Medulla oblongata (tissue), 1 donor: ENCODE measurements around the gene PDIA5.

ENCODE experiments used
- DNase-seq: peaks from one replicate; pipeline ENCODE4 v3.0.0-alpha.2; 2015; ENCODE audit errors: extremely low spot score

The PDIA5 gene

GRCh38 chr3:123042413-123042812, 24.4 kb upstream of the PDIA5 start:
- DNase-seq, result no peak

- DNase-seq, result no peak
Measured at GRCh38 chr3:123044981-123045763, 21.7 kb upstream of the PDIA5 start.

GRCh38 chr3:123046262-123047061, 20.4 kb upstream of the PDIA5 start:
- no peak for DNase-seq

- no peak for DNase-seq
Measured at GRCh38 chr3:123047062-123047319, 19.8 kb upstream of the PDIA5 start.

- DNase-seq, result no peak
Measured at GRCh38 chr3:123048480-123049237, 18.2 kb upstream of the PDIA5 start.

GRCh38 chr3:123050666-123051065, 16.2 kb upstream of the PDIA5 start:
- DNase-seq, result no peak

- DNase-seq, result no peak
Measured at GRCh38 chr3:123053107-123053506, 13.7 kb upstream of the PDIA5 start.

- DNase-seq, result no peak
Measured at GRCh38 chr3:123054109-123054778, 12.6 kb upstream of the PDIA5 start.

- no peak for DNase-seq
Measured at GRCh38 chr3:123054931-123055330, 11.9 kb upstream of the PDIA5 start.

GRCh38 chr3:123055352-123055751, 11.5 kb upstream of the PDIA5 start:
- no peak for DNase-seq

- DNase-seq, result no peak
Measured at GRCh38 chr3:123058505-123058904, 8.3 kb upstream of the PDIA5 start.

- no peak for DNase-seq
Measured at GRCh38 chr3:123060054-123060453, 6.8 kb upstream of the PDIA5 start.

- DNase-seq, result no peak
Measured at GRCh38 chr3:123061856-123062255, 5.0 kb upstream of the PDIA5 start.

- no peak for DNase-seq
Measured at GRCh38 chr3:123063034-123063433, 3.8 kb upstream of the PDIA5 start.

GRCh38 chr3:123064506-123064905, 2.3 kb upstream of the PDIA5 start:
- DNase-seq, result no peak

GRCh38 chr3:123064914-123065313, 1.9 kb upstream of the PDIA5 start:
- DNase-seq, result no peak

GRCh38 chr3:123066599-123066895, 278 bp upstream of the PDIA5 start:
- DNase-seq, result no peak

- no peak for DNase-seq
Measured at GRCh38 chr3:123067689-123068600, 1.1 kb downstream of the PDIA5 start.

GRCh38 chr3:123068601-123069381, 2.0 kb downstream of the PDIA5 start:
- DNase-seq, result no peak

GRCh38 chr3:123070510-123070909, 3.7 kb downstream of the PDIA5 start:
- no peak for DNase-seq
